Chondrocyte (in vitro differentiated cells): ENCODE measurements around the gene PHLDB2. TPM values are rescaled to one million over a fixed set of nuclear protein-coding genes. Genes with fewer than 3 reads are reported as not detected.

Source experiments
- DNase-seq: peaks from one replicate; pipeline ENCODE4 v3.0.0; 2021; ENCODE audit warnings: mixed read lengths, low spot score
- H3K27ac Mint-ChIP-seq: one replicate; pipeline ENCODE4 v1.8.0; 2021; ENCODE audit warnings: mild to moderate bottlenecking, moderate library complexity, mixed read lengths; ENCODE audit not compliant: unreplicated experiment
- H3K27me3 Mint-ChIP-seq: 2 replicates; pipeline ENCODE4 v1.8.0; 2021; ENCODE audit warnings: low read depth, mixed read lengths
- H3K36me3 Mint-ChIP-seq: 2 replicates; pipeline ENCODE4 v1.8.0; 2021; ENCODE audit warnings: low read depth, mixed read lengths
- H3K4me1 Mint-ChIP-seq: 2 replicates; pipeline ENCODE4 v1.8.0; 2021; ENCODE audit warnings: low read depth, mild to moderate bottlenecking, mixed read lengths
- H3K4me3 Mint-ChIP-seq: one replicate; pipeline ENCODE4 v1.8.0; 2021; ENCODE audit warnings: mild to moderate bottlenecking, moderate library complexity, mixed read lengths; ENCODE audit not compliant: unreplicated experiment
- H3K9me3 Mint-ChIP-seq: 2 replicates; pipeline ENCODE4 v1.8.0; 2021; ENCODE audit warnings: low read depth, mixed read lengths
- CTCF ChIP-seq: fragments of 200-600 bp; sonication (generic); IDR thresholded peaks from 2 replicates; pipeline ENCODE4 v1.5.0; 2021; ENCODE audit warnings: antibody characterized with exemption, mild to moderate bottlenecking, moderate library complexity
- total RNA-seq: library from RNA; stranded (reverse); gene quantifications from 3 replicates; pipeline ENCODE4 v1.2.1, GENCODE V29; 2021

Gene PHLDB2
- total RNA-seq, 1 donor from 2014 or later, result 138 TPM

GRCh38 chr3:112013058-112013783 lies 154.2 kb downstream of the PHLDB2 start:
- Mint-ChIP-seq H3K4me1 (peaks cover 35% of the 10 kb centered on the region), H3K36me3 (no peaks in the 10 kb centered on the region), H3K27me3 (no peaks in the 10 kb centered on the region), H3K27ac (peak overlapping the region; percentile 8), H3K9me3 (no peaks in the 10 kb centered on the region), H3K4me3 (no peak overlapping the region)
- DNase-seq, result no peak
- TF ChIP-seq CTCF, result peak; percentile 89

GRCh38 chr3:112013784-112014143 lies 154.7 kb downstream of the PHLDB2 start:
- TF ChIP-seq CTCF, result peak; percentile 13
- Mint-ChIP-seq H3K27ac (no peak overlapping the region), H3K27me3 (no peaks in the 10 kb centered on the region), H3K4me1 (peaks cover 30% of the 10 kb centered on the region), H3K4me3 (no peak overlapping the region), H3K36me3 (no peaks in the 10 kb centered on the region), H3K9me3 (no peaks in the 10 kb centered on the region)
- no peak for DNase-seq

GRCh38 chr3:112017091-112017490 lies 158.0 kb downstream of the PHLDB2 start:
- Mint-ChIP-seq H3K4me3 (no peak overlapping the region), H3K36me3 (no peaks in the 10 kb centered on the region), H3K27me3 (no peaks in the 10 kb centered on the region), H3K9me3 (peaks cover 6% of the 10 kb centered on the region), H3K27ac (no peak overlapping the region), H3K4me1 (peaks cover 14% of the 10 kb centered on the region)
- TF ChIP-seq CTCF, result no peak
- DNase-seq, result no peak

GRCh38 chr3:112018712-112019111 lies 159.6 kb downstream of the PHLDB2 start:
- no peak for TF ChIP-seq CTCF
- Mint-ChIP-seq H3K27me3 (no peaks in the 10 kb centered on the region), H3K4me3 (no peak overlapping the region), H3K27ac (no peak overlapping the region), H3K36me3 (no peaks in the 10 kb centered on the region), H3K9me3 (peaks cover 7% of the 10 kb centered on the region), H3K4me1 (peaks cover under 1% of the 10 kb centered on the region)
- no peak for DNase-seq

- H3K36me3 Mint-ChIP-seq, result no peaks in the 10 kb centered on the region
- no peak overlapping the region for H3K4me3 Mint-ChIP-seq
- no peak for DNase-seq
- no peak overlapping the region for H3K27ac Mint-ChIP-seq
- H3K4me1 Mint-ChIP-seq, result no peaks in the 10 kb centered on the region
- H3K27me3 Mint-ChIP-seq, result no peaks in the 10 kb centered on the region
- H3K9me3 Mint-ChIP-seq, result peaks cover 7% of the 10 kb centered on the region
- TF ChIP-seq CTCF, result no peak
Measured at GRCh38 chr3:112019716-112020115, 160.7 kb downstream of the PHLDB2 start.
